HG02884 (cell line): ENCODE measurements around the gene PRPF4.
"Not testable (repeated sequence)": the region's sequence is repeated elsewhere in the genome, so short reads cannot be mapped to it uniquely, and the experiment has no call there.

Experiments used
- ATAC-seq: cut with Tn5 transposase; IDR thresholded peaks from one replicate; pipeline ENCODE4 v1.9.1; 2021; ENCODE audit warnings: mild to moderate bottlenecking, moderate library complexity; ENCODE audit not compliant: unreplicated experiment

Gene PRPF4

DNA sequence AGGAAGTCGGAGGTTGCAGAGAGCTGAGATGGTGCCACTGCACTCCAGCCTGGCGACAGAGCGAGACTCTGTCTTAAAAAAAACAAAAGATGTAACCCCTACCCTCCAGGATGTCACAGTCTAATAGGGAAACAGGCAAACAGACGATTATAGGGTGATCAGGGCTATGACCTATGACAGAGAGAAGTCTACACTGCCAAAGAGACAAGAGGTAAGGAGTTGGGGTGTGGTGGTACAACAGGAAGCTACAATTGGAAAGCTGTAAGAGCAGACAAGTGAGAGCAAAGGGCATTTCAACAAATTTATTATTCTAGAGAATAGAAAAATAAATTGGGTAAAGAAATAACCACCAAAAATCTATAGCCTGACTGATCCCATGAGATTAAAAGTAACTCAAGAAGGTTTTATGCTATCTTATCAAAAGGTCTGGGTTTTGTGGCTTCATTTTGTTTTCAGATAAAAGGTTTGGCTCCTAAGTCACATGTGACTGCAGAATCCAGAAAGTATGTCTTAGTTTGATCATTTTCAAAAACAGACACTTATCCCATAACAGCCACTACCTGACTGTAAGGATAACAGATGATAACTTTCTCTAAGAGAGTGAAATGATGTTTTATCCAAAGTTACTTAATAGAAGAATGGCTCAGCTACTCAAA, 7.4 kb upstream of the PRPF4 start:
- no peak for ATAC-seq

GRCh38 chr9:113269355-113269754, 6.1 kb upstream of the PRPF4 start:
- ATAC-seq = no peak

GRCh38 chr9:113269871-113270270, 5.6 kb upstream of the PRPF4 start:
- no peak for ATAC-seq

- peak; percentile 5 for ATAC-seq
These were observed 843 bp upstream of the PRPF4 start for GRCh38 chr9:113274474-113275156.

DNA sequence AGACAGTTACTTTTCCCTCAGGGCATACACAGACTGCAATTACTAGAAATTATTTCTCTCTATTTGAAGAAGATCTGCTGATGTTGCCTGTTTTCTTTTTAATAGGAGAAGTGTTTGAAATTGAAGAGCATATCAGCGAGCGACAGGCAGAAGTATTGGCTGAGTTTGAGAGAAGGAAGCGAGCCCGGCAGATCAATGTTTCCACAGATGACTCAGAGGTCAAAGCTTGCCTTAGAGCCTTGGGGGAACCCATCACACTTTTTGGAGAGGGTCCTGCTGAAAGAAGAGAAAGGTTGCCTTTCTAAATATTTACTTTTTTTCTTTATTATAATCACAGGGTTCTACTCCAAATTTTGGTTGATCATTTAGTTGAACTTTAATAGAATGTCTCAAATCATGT, 3.4 kb downstream of the PRPF4 start:
- no peak for ATAC-seq

- ATAC-seq = no peak
These were observed 5.9 kb downstream of the PRPF4 start for GRCh38 chr9:113281356-113281755.

- no peak for ATAC-seq
These were observed 13.6 kb downstream of the PRPF4 start for GRCh38 chr9:113289091-113289490.

- ATAC-seq = no peak
These were observed 14.7 kb downstream of the PRPF4 start for GRCh38 chr9:113290052-113290607.

DNA sequence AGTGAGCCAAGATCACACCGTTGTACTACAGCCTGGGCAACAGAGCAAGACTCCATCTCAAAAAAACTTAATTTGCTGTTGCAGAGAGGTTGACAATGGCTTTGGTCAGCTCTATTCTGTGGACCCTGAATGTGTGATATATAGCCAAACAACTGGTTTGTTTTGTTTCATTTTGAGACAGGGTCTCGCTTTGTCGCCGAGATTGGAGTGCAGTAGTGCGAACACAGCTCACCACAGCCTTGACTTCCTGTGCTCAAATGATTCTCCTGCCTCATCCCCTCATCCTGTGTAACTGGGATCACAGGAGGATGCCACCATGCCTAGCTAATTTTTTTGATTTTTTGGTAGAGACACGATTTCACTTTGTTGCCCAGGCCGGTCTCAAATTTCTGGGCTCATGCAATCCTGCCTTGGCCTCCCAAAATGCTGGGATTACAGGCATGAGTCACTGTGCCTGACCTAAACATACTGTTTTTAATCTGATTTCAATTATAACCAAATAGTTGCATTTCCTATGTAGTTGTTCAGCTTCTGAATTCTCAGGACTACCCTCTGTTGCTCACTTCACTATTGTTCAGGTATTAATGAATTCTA, 17.9 kb downstream of the PRPF4 start:
- no peak for ATAC-seq

DNA sequence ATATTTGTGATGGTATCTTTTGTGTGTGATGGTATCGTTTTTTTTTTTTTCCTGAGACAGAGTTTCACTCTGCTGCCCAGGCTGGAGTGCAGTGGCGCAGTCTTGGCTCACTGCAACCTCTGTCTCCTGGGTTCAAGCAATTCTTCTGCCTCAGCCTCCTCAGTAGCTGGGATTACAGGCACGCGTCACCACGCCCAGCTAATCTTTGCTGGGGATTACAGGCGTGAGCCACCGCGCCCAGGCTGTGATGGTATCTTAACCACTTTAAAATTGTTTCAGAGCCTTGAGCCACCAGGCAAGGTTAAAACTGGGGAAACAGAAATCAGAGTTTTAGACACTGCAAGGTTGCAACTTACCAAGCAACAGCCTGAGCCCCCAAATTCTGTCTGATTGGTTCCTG, 20.8 kb downstream of the PRPF4 start:
- not testable (repeated sequence) for ATAC-seq

- ATAC-seq = no peak
These were observed 21.5 kb downstream of the PRPF4 start for GRCh38 chr9:113296796-113297558.

- no peak for ATAC-seq
These were observed 22.9 kb downstream of the PRPF4 start for GRCh38 chr9:113298311-113298710.

GRCh38 chr9:113298924-113299770, 23.7 kb downstream of the PRPF4 start:
- no peak for ATAC-seq

DNA sequence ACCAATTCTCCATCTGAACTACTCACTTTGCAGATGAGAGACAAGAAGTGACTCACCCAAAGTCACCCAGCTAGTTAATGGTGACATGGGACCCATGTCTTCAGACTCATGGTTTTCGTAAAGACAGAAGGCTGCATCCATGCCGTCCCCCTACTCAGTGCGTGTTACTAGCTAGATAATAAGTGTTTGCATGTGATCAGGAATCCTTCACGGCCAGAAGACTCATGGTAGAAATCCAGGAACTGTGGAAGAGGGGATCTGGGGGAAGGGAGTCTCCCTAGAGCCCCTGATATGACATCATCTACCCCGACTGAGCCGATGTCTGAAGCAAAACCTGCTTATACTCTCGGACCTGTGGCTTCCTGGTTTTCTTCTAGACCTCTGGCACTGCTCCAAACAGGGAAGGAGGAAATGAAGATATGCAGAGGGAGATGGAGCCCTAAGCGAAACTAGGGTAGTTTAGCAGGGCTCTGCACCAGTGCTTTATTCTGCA, 24.4 kb downstream of the PRPF4 start:
- ATAC-seq = no peak

GRCh38 chr9:113301548-113301947, 26.1 kb downstream of the PRPF4 start:
- ATAC-seq = no peak

DNA sequence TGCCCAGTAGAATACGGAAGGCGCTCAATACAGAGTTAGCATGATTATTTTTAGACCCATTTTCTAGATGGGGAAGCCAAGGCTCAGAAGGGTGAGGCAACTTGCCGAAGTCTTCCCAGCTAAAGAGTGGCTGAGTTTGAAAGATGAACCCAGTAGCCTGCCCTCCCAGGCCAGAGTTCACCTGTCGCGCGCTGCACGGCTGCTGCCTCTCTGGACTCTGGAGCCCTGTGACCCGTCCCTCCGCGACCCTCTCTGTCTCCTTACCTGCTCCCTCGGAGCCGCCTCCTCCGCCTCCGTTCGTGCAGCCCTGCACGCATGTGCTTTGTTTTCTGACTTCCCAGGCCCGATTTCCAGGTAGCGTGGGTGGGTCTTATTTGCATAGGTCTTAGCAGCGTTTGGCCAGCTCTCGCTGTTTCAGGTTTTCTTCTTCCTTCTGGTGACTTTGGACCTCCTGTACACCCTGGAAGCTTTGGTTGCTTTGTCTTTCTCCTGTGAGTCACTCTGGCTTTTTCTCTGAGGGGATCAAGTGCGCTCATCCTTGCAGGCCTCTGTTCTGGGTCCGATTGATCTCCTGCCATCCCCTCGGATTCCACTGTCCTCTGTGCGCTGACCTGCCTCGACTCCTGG, 27.4 kb downstream of the PRPF4 start, which contains the start of gene RNF183:
RNF183 (minus strand) TSS at position 585 of the 627 bp plus-strand sequence. CDS start 5,192 bp downstream, outside the sequence.
- ATAC-seq = no peak

- ATAC-seq = no peak
These were observed 31.1 kb downstream of the PRPF4 start for GRCh38 chr9:113306566-113306965.

GRCh38 chr9:113307396-113307975, 32.0 kb downstream of the PRPF4 start:
- no peak for ATAC-seq

- ATAC-seq = no peak
These were observed 33.9 kb downstream of the PRPF4 start for GRCh38 chr9:113309204-113309813.
